HepG2 (cell line): Measurements from ENCODE around the gene SAMD14. TPM values are rescaled to one million over a fixed set of nuclear protein-coding genes. Genes with fewer than 3 reads are reported as not detected.
A peak's percentile ranks its signal among the peaks of the same experiment; 100 is the strongest.

Experiments
- AGO2 ChIP-seq: fragments of 200-400 bp; formaldehyde crosslinking; optimal IDR thresholded peaks from 2 replicates; pipeline ENCODE3; 2017; ENCODE audit warnings: mild to moderate bottlenecking, low read depth, low read length, moderate library complexity
- ETV6 ChIP-seq: sonication (generic); formaldehyde crosslinking; conservative IDR thresholded peaks from 2 replicates; pipeline ENCODE4 v1.4.0; 2020; ENCODE audit warnings: missing genetic modification reagents
- FOXA1 ChIP-seq, 2 experiments: fragments of 450-650 bp in 1 of 2; sonication (generic) in 1 of 2; formaldehyde crosslinking in 1 of 2; IDR thresholded peaks; 2 replicates each; pipeline versions ENCODE4 v1.4.0 to v1.6.1; 2016 to 2020; ENCODE audit warnings: missing genetic modification reagents in 1 of 2
- FOXJ3 ChIP-seq: sonication (generic); formaldehyde crosslinking; IDR thresholded peaks from 2 replicates; pipeline ENCODE4 v1.4.0; 2020; ENCODE audit warnings: missing genetic modification reagents, mild to moderate bottlenecking, borderline replicate concordance
- MEIS1 ChIP-seq: sonication (generic); formaldehyde crosslinking; IDR thresholded peaks from 2 replicates; pipeline ENCODE4 v1.9.0; 2021; ENCODE audit warnings: mild to moderate bottlenecking, missing genetic modification reagents, moderate library complexity, borderline replicate concordance
- SNRNP70 ChIP-seq: fragments of 200-400 bp; formaldehyde crosslinking; IDR thresholded peaks from 2 replicates; pipeline ENCODE4 v1.6.1; 2017; ENCODE audit warnings: mild to moderate bottlenecking, low read depth, low read length, moderate library complexity
- ZBTB42 ChIP-seq: sonication (generic); formaldehyde crosslinking; IDR thresholded peaks from 2 replicates; pipeline ENCODE4 v1.5.0; 2020; ENCODE audit warnings: mild to moderate bottlenecking, missing genetic modification reagents
- ZNF12 ChIP-seq: sonication (generic); formaldehyde crosslinking; IDR thresholded peaks from 2 replicates; pipeline ENCODE4 v1.5.0; 2020; ENCODE audit warnings: missing genetic modification reagents
- ZNF256 ChIP-seq: sonication (generic); formaldehyde crosslinking; conservative IDR thresholded peaks from 2 replicates; pipeline ENCODE4 v1.4.0; 2020; ENCODE audit warnings: missing genetic modification reagents
- ZNF460 ChIP-seq: sonication (generic); formaldehyde crosslinking; IDR thresholded peaks from 2 replicates; pipeline ENCODE4 v1.5.1; 2020; ENCODE audit warnings: missing genetic modification reagents, mild to moderate bottlenecking, borderline replicate concordance
- ZNF577 ChIP-seq: sonication (generic); formaldehyde crosslinking; IDR thresholded peaks from 2 replicates; pipeline ENCODE4 v1.4.0; 2020; ENCODE audit warnings: mild to moderate bottlenecking, low read depth, missing genetic modification reagents, borderline replicate concordance
- polyA plus RNA-seq, 8 experiments: library from polyadenylated mRNA; depleted of rRNA in 3 of 8; stranded (reverse) in 7 of 8; unstranded in 1 of 8; fragments of >200 nt; fragmentation: Illumina TruSeq in 4 of 8; extraction: Trizol in 4 of 8; gene quantifications; 2 replicates each; pipeline versions ENCODE4 v1.2.1 to v1.2.3, GENCODE V29; 2011 to 2016; ENCODE audit warnings: low read depth in 4 of 8, missing spikeins in 1 of 8, mixed read lengths in 1 of 8; ENCODE audit not compliant: insufficient read depth in 1 of 8
- total RNA-seq, 5 experiments: library from RNA; depleted of rRNA; stranded (reverse); fragments of >200 nt; fragmentation: Illumina TruSeq; extraction: Trizol; gene quantifications; 2 replicates each; pipeline ENCODE4 v1.2.3, GENCODE V29; 2016; ENCODE audit warnings: low read depth in 1 of 5
- TF ChIP-seq, protein P1 (sequence below): sonication (generic); formaldehyde crosslinking; IDR thresholded peaks from 2 replicates; pipeline ENCODE4 v1.5.0; 2020; ENCODE audit warnings: mild to moderate bottlenecking, missing genetic modification reagents
- TF ChIP-seq, protein P2 (sequence below), 2 experiments: fragments of 450-650 bp in 1 of 2; sonication (generic) in 1 of 2; formaldehyde crosslinking in 1 of 2; IDR thresholded peaks; 2 replicates each; pipeline versions ENCODE4 v1.6.1 to v1.8.0; 2016 to 2022; ENCODE audit warnings: antibody characterized with exemption in 1 of 2, mild to moderate bottlenecking in 1 of 2, missing genetic modification reagents in 1 of 2
- TF ChIP-seq, protein P3 (sequence below): fragments of 450-650 bp; IDR thresholded peaks from 2 replicates; pipeline ENCODE4 v1.6.1; 2017

The SAMD14 gene
- total and polyA plus RNA-seq, 2 of the 13 experiments (the other 11 are each of a cell fraction or from before 2014, with no cell fraction given), result 0.07 to 0.22 TPM

DNA sequence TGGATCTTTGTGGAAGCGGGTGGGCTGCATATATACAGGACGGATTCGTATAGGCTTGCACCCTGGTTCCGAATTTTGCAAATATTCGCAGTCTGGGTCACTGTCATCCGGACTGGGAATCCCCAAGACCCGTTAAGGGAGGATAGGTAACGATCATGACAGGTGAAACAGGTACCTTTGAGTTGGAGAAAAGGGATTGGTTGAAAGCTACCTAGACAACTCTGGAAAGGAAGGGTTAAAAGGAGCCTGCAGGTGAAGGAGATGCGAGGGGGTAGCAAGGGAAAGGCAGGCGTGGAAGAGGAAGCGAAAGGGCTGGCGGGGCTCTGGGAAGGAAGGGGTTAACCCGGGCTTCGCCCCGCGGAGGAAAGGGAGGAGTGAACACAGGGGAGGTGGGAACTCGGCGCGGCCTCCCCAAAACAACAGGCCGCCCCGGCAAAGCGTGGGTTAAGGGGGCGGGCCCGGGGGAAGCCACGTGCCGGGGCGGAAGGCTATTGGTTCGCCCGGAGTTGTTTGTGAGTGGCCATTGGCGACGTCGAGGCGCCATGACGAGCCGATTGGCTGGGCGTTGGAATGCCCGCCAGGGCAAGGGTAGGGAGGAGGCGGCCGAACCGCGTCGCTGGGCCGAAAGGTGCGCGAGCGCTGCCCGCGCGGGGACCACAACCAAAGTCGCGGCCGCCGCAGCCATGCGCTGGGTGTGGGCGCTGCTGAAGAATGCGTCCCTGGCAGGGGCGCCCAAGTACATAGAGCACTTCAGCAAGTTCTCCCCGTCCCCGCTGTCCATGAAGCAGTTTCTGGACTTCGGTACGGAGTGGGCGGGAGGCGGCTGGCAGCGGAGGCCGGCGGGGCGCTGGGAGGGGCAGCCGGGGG lies 35.0 kb downstream of the SAMD14 start, which contains the start of gene PDK2 (continued):
- TF ChIP-seq, protein P1, sequence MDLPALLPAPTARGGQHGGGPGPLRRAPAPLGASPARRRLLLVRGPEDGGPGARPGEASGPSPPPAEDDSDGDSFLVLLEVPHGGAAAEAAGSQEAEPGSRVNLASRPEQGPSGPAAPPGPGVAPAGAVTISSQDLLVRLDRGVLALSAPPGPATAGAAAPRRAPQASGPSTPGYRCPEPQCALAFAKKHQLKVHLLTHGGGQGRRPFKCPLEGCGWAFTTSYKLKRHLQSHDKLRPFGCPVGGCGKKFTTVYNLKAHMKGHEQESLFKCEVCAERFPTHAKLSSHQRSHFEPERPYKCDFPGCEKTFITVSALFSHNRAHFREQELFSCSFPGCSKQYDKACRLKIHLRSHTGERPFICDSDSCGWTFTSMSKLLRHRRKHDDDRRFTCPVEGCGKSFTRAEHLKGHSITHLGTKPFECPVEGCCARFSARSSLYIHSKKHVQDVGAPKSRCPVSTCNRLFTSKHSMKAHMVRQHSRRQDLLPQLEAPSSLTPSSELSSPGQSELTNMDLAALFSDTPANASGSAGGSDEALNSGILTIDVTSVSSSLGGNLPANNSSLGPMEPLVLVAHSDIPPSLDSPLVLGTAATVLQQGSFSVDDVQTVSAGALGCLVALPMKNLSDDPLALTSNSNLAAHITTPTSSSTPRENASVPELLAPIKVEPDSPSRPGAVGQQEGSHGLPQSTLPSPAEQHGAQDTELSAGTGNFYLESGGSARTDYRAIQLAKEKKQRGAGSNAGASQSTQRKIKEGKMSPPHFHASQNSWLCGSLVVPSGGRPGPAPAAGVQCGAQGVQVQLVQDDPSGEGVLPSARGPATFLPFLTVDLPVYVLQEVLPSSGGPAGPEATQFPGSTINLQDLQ (CRISPR knock-in tag), result no peak
- TF ChIP-seq ZBTB42 (CRISPR knock-in tag) (no peak; the same call in 1 of the 2 replicates), FOXJ3 (CRISPR knock-in tag) (peak; percentile 50; the same call in 1 of the 2 replicates), AGO2 (peak; percentile 17), FOXA1 (IDR thresholded peaks at IDR 0.05) (no peak), FOXA1 (CRISPR knock-in tag; IDR thresholded peaks at IDR 0.05) (no peak; the same call in 1 of the 2 replicates), ZNF460 (CRISPR knock-in tag) (no peak), ZNF256 (CRISPR knock-in tag) (no peak), ZNF577 (CRISPR knock-in tag) (no peak), ZNF12 (CRISPR knock-in tag) (no peak), MEIS1 (CRISPR knock-in tag) (peak; percentile 47), SNRNP70 (no peak), ETV6 (peak; percentile 82; the same call in 1 of the 2 replicates)
- TF ChIP-seq, protein P2, sequence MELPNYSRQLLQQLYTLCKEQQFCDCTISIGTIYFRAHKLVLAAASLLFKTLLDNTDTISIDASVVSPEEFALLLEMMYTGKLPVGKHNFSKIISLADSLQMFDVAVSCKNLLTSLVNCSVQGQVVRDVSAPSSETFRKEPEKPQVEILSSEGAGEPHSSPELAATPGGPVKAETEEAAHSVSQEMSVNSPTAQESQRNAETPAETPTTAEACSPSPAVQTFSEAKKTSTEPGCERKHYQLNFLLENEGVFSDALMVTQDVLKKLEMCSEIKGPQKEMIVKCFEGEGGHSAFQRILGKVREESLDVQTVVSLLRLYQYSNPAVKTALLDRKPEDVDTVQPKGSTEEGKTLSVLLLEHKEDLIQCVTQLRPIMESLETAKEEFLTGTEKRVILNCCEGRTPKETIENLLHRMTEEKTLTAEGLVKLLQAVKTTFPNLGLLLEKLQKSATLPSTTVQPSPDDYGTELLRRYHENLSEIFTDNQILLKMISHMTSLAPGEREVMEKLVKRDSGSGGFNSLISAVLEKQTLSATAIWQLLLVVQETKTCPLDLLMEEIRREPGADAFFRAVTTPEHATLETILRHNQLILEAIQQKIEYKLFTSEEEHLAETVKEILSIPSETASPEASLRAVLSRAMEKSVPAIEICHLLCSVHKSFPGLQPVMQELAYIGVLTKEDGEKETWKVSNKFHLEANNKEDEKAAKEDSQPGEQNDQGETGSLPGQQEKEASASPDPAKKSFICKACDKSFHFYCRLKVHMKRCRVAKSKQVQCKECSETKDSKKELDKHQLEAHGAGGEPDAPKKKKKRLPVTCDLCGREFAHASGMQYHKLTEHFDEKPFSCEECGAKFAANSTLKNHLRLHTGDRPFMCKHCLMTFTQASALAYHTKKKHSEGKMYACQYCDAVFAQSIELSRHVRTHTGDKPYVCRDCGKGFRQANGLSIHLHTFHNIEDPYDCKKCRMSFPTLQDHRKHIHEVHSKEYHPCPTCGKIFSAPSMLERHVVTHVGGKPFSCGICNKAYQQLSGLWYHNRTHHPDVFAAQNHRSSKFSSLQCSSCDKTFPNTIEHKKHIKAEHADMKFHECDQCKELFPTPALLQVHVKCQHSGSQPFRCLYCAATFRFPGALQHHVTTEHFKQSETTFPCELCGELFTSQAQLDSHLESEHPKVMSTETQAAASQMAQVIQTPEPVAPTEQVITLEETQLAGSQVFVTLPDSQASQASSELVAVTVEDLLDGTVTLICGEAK (IDR thresholded peaks at IDR 0.05), result no peak
- TF ChIP-seq, protein P2 (CRISPR knock-in tag; IDR thresholded peaks at IDR 0.05), result peak; percentile 66
- TF ChIP-seq, protein P3, sequence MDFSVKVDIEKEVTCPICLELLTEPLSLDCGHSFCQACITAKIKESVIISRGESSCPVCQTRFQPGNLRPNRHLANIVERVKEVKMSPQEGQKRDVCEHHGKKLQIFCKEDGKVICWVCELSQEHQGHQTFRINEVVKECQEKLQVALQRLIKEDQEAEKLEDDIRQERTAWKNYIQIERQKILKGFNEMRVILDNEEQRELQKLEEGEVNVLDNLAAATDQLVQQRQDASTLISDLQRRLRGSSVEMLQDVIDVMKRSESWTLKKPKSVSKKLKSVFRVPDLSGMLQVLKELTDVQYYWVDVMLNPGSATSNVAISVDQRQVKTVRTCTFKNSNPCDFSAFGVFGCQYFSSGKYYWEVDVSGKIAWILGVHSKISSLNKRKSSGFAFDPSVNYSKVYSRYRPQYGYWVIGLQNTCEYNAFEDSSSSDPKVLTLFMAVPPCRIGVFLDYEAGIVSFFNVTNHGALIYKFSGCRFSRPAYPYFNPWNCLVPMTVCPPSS, result no peak
